NCI-H226 (cell line): ENCODE measurements around the gene MROH9.
"Not testable (repeated sequence)": the region's sequence is repeated elsewhere in the genome, so short reads cannot be mapped to it uniquely, and the experiment has no call there.

Source experiments
- DNase-seq: peaks from one replicate; pipeline ENCODE4 v3.0.0-alpha.2; 2015

MROH9 gene, protein sequence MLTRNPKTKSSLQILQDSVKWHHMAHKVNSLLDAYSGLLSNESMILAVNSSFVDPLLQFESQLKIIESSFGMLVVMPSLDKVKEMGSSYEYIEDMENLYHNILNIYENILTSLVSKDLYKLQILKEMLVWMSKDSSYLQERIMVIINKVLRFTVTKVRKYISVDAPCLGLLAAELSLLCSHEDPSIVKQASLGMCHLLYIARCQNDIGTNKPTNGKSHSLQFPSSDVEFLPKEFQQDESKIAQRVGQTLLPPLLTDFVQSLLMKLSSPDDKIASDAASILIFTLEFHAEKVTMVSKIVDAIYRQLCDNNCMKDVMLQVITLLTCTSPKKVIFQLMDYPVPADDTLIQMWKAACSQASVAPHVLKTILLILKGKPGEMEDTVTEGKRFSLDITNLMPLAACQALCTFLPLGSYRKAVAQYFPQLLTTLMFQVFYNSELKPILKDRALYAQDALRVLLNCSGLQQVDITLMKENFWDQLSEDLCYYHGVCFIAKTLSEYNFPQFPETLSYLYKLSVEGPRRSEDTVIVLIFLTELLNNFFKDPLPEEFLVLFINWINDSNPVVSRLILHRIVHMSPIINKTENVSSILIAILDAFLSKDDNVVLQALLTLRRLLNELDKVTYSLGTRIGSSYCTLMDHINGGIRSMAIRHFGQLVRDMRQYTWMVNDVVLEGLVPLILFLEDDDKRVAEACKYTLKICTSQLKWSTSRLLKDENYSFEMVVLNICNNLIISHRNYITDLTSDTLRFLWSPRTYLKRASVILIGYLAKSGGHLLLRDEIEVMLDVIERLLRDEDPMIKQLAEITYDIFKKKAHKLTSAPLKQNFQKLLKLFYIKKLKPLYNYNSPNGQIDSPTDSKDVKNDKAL

DNA sequence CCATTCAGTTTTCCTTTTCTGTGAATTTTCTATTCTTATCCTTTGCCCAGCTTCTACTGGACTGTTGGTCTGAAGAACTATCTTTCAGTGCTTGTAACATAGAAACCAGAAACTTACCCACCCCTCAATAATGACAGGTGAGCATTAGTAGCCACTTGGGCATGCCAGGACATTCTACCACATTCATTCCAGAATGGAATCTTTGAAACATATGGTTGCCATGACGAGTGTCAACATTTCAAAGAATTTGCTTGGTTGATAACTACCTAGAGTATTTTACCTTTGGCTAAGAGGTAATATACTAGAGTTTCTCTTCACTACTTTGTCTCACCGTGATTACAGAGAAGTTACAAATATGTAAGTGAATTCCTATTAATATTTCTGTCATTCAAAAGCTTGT lies at the start of gene MROH9:
Gene MROH9, plus strand, starts transcription at position 304 of the 400 bp plus-strand sequence. CDS start 10,023 bp downstream, outside the sequence.
- DNase-seq: no peak

DNA sequence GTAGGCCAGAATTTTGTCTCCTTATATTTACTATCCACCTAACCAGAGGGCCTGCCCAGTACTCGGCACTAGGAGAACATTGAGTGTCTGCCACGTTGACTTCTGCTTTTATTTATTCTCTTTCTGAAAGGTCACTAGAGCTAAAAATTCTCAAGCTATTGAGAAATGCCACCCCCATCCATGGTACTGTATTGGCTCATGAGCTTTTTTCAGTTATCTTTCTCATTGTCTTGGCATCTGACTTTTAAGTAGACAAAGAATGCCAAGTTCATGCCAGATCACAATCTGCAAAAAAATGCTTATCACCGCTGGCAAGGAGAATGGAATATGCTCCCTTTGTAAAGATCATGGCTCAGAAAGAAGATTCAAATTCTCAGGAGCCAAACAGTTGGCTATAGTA lies 49.8 kb upstream of the MROH9 start:
- DNase-seq: peak; percentile 4

DNA sequence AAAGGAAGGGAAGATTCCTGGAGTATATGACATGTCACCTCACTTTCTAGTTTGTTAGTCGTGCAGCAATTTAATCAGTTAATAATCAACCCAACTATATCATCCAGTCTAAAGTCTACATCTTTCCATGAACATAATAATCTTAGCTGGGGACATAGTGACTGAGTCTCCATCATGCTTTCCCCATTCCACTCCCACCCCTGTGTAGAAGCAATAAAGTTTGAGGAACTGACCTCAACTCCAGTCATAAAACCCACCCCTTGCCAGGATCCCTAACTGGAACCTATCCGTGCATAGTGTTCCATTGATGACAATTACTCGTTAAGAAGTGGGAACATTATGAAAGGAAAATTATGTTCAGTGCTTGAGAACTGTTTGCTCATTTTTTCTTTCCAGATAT lies 48.9 kb upstream of the MROH9 start:
- DNase-seq: no peak

DNA sequence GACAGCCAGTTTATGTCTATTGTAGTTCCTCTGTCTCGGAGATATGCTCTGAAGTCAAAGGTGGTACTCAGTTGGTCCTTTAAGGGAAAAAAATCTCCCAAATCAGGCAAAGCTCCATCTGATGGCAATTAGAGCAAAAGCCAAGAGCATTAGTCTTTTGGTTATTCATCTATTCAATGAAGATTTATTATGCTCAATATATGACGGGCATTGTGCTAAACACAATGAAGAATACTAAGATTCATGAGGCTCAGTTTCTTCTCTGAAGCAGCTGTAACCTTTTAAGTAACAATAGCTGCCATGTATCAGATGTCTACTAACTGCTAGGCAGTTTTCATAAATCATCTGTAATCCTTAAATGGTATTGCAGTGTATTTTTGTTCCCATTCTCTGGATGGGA lies 47.6 kb upstream of the MROH9 start:
- DNase-seq: no peak

DNA sequence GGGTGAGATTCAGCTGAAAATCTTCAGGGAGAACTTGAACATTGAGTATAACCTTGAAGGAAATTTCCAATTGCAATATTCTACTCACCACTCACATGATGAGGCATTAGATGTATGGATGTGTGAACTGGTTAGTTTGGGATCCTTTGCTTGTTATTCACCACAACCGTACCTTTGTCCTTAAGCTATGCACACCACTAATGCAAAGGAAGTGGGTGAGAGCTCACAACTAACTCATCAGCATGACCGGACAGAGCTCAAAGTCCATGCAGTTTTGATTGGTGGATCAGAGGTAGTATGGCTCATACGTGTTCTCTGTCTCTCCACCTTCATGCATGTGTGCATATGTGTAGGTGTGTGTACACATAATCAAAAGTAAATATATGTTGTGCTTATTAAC lies 43.5 kb upstream of the MROH9 start:
- DNase-seq: no peak

DNA sequence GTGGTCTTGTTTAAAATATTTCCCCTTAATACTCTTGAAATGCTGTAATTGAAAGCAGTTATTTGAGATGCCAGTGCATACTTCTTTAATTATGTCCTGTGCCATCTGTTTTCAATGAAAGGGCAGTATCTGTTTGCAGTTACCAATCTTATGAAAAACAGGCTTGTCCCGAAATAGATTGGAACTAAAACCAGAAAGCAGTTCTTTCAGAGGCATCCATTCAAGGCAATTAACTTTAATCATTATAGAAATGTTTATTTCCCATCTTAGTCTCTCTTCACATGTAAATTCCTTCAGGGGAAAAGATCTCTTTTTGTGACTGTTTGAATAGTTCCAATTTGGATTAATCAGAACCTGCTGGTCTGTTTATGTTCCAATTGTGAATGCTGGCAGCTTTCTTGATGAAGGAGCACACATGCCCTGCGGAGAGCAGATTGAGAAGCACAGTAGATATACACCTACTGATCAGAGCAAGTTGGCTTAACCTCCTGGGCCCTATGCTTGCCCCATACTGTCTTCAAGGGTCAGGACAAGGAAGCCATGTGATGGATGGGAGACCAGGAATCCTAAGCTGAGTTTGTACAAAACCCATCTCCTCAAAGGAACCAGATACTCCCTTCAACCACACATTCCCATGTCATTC lies 41.6 kb upstream of the MROH9 start:
- no peak for DNase-seq

DNA sequence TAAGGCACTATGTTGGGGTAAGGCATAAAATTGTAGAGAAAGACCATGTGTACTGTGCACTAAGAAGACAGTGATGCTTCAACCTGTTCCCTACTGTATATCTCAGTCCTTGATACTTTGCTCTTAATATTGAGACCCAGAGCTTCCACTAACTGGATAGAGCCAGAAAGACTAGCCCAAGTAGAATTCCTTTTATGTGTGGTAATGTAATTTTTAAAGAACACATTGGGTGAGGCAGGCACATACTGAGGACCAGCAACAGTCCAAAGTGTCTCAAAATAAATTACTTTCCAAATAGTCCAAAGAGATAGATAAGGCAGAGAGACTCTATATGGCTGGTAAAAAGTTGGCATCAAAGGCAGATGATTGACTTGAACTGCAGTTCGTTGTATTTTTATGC lies 31.4 kb upstream of the MROH9 start:
- no peak for DNase-seq

DNA sequence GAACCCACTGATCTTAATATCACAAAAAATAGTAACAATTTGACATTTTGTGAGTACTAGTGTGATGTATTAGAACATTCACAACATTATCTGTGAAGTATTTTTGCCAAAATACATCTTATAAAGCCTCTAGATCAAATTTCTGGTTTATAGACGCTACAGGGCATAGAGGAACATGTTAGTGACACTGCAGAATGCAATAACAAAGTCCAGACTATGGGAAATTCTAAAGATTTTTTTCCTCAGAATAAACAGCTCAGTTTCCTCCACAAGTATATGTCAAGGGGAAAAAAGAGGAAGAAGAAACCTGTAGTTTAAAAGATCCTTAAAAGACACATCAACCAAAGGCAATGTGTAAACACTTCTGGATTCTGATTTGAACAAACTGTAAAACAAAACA lies 26.4 kb upstream of the MROH9 start:
- DNase-seq: no peak

DNA sequence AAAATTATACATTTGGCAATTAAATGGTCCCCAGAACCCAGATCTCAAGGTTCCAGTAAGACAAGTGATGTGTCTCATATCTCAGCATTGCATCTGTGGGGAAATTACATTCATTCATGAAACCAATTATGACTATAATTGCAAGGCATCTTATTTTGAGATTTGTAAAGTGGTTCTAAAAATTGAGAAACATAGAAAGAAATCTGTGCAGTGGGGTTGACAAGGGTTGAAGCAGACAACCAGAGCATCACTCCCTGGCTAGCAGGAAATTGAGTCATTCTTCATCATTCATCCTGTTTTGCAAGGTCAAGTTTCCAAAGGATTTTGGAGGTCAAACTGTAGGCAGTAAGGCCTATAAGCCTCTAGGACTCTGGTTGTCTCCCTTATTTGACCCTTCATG lies 25.1 kb upstream of the MROH9 start:
- DNase-seq: no peak

DNA sequence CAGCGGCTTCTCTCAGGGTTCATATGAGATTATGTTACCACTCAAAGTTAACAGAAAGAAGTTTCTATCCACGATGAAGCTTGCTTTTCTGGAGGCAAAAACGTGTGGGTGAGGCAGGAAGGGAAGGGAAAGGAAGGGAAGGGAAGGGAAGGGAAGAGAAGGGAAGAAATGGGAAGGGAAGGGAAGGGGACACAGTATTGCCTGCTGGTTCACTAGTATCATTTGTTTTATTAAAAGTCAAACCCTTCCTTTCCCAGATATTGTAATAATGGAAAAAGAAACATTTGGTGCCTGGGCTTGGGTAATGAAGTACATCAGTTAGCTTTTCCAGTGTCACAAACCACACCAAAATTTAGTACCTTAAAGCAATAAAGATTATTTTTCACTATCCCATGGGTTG lies 18.0 kb upstream of the MROH9 start:
- no peak for DNase-seq

DNA sequence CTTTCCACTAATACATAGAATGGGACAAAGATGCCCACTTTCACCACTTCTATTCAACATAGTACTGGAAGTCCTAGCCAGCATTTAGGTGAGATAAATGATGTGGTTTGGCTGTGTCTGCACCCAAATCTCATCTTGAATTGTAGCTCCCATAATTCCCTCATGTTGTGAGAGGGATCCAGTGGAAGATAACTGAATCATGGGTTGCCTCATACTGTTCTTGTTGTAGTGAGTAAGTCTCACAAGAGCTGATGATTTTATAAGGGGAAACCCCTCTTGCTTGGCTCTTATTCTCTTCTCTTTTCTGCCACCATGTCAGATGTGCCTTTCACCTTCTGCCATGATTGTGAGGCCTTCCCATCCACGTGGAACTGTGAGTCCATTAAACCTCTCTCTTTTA lies 10.7 kb upstream of the MROH9 start:
- not testable (repeated sequence) for DNase-seq

DNA sequence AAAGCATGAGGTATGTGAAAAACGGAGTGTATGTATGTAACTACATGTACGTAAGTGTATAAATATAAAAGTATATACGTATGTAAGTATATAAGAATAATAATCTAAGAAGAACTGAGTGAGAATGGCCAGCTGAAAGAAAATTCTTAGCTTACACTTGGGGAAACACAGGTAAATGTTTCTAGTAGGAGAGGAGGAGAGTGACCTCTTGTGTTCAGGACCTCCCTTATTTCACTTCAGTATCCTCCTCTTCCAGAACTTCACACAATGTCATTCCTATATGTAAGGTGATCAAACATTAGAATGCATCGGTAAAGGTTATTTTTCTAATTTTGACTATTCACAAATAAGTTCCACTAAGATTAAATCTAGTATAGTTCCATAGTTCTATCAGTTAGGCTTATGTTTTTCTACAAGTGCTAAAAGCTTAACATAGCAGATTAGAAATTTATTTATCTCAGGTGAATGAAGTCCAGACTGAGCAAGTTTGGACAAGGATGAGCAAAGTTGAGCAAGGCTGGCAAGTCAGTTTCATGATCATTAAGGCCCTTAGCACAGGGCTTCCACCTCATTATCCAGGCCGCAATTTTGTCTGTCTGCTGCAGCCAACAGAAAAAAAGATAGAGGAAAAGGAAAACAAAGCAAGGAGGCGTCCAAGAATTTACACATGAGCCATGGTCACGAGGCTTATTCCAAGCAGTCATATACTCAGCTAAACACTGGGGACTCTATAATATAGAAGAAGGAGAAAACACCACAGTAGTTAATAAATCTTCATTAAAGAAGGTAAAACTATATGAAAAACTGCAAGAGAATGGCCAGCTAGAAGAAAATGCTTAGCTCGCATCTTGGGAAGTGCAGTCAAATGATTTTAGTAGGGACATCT lies 7.1 kb upstream of the MROH9 start:
- DNase-seq: no peak

DNA sequence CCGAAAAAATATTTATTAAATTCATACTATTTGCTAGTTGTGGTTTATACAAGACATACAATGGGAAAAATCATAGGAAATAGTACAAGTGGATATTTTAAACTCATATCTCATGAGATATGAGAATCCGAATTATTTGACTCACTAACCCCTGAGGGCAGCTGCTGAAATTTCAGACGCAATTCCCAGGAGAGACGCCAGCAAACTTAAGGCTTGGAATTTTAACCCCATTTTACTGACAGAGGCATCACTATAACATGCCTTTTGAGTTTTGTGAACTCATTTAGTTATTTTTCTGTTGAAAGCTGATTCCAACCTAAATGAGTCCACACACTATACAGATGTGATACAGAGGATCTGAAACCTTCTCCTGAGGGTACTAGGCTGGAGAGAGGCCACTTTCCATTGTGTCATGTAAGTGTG lies 5.9 kb upstream of the MROH9 start:
- DNase-seq: peak; percentile 6

DNA sequence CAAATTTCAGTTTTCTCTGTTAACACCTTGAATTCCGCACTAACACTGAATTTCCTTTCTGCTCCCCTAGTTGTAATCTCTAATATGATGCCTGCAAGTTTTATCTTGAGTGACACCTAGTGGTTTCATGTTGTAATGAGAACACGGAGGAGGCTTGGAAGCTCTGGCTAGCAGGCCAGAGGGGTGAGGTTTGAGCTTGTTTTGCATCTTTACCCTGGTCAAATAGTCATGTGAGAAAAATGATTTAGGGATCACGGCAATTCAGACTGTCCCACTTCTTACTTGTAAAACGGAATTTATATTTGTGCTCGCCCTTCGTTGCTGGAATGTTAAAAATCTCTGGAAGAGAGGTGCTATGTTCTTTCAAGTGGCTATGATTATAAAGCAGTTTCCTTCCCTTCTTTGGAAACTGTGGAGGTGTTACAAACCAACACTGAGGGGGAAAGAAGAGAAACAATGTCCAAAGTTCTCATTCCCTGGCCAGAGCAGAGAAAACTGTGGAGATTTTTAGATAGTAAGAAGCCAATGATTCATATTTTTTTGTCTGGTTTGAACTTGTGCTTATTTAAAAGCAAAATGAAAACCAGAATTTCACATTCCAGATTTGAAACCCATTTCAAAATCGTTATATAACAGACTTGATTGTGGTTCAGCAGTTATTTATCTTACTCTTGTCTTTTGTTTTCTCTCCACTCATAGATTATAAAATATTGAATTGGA lies 5.3 kb upstream of the MROH9 start:
- peak; percentile 10 for DNase-seq

DNA sequence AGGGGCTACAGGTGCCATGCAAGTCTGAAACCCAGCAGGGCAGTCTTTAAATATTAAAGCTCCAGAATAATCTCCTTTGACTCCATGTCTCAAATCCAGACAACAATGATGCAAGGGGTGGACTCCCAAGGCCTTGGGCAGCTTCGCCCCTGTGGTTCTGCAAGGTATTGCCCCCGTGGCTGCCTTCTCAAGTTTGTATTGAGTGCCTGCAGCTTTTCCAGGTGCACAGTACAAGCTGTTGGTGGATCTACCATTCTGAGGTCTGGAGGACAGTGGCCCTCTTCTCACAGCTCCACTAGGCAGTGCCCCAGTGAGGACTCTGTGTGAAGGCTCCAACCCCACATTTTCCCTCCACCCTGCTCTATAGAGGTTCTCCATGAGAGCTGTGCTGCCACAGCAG lies 3.7 kb upstream of the MROH9 start:
- DNase-seq: no peak

DNA sequence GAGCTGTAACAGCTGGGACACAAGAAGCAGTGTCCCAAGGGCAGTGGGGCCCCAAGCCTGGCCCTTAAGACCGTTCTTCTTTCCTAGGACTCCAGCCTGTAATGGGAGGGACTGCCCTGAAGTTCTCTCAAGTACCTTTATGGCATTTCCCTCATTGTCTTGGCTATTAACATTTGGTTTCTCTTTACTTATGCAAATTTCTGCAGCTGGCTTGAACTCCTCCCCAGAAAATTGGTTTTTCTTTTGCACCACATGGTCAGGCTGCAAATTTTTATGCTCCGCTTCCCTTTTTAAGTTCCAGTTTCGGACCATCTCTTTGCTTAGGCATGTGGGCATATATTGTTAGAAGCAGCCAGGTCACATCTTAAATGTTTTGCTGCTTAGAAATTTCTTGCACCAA lies 3.1 kb upstream of the MROH9 start:
- DNase-seq: no peak

DNA sequence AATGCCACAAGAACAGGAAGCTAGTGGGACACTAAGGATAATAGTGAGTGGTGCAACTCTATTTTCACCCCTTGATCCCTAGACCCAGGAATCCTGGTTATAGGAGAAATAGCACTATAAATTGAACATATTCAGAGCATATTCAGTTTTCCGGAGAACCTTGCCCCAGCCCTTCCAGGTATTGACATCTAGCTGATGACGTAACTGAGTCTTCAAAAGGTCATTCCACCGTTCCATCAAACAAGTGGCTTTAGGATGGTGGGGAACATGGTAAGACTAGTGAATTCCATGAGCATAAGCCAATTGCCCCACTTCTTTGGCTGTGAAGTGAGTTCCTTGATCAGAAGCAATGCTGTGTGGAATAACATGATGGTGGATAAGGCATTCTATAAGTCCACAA lies 2.9 kb downstream of the MROH9 start:
- DNase-seq: no peak

DNA sequence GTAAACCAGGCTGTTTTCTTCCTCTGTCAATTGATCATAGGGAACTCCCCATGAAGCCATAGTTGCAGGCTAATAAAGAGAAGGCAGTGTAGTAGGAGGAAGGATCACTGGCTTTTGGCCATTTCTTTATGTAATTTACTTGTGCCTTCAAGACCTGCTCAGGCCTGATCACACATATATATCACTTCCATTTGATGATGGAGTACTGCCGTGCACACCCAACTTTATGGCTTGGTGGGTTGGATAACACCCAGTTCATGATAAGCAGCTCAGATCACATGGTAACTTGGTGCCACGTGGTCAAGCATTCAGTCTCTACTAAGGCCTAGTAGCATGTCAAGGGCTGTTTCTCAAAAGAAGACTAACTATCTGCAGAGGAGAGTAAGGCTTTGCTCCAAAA lies 4.1 kb downstream of the MROH9 start:
- no peak for DNase-seq

DNA sequence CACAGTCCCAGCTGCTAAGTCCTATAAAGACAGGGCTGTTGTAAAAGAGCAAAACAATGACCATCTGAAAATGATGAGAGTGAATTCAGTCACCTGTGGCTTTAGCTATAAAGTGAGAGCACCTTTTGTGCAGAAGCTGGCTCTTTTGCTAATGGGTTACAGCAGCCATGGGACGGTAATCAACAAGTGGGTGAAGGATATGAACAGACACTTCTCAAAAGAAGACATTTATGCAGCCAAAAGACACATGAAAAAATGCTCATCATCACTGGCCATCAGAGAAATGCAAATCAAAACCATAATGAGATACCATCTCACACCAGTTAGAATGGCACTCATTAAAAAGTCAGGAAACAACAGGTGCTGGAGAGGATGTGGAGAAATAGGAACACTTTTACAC lies 16.4 kb downstream of the MROH9 start:
- not testable (repeated sequence) for DNase-seq

DNA sequence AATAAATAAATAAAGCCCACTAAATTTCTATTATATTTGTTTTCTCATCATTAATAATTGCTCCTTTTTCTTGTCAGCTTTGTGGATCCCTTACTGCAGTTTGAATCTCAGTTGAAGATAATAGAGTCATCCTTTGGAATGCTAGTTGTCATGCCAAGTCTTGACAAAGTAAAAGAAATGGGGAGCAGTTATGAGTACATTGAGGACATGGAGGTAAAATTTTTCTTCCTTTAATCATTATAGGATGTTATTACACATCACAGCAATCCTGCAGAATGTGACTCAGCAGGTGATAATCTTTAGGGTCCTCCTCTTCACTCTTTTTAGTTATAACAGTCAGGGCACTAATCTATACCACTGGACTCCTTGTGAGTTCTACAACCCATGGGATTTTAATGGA lies 24.1 kb downstream of the MROH9 start:
- peak; percentile 20 for DNase-seq

DNA sequence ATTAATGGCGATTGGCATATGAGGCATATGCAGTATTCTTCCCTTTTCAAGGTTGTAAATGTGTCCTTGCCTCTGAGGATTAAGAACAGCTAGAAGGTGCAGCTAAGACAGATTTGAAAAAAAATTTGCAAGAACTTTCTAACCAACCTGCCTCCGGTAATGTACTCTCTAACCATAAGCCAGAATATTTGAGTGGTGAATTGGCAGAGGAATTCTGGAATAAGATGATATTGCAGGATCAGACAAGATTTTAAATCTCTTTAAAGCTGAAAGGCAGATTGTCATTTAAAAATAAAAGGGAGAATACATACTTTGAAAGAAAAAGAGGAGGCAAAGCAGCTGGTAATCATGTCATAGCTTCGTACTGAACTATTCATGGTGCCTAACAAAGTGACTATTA lies 29.2 kb downstream of the MROH9 start:
- DNase-seq: no peak
